GM18858 (cell line): ENCODE results near the gene GFI1B.
"Not testable (repeated sequence)": the region's sequence is repeated elsewhere in the genome, so short reads cannot be mapped to it uniquely, and the experiment has no call there.

Experiments used
- ATAC-seq: cut with Tn5 transposase; IDR thresholded peaks from one replicate; pipeline ENCODE4 v1.9.1; 2021; ENCODE audit not compliant: unreplicated experiment

The GFI1B gene

DNA sequence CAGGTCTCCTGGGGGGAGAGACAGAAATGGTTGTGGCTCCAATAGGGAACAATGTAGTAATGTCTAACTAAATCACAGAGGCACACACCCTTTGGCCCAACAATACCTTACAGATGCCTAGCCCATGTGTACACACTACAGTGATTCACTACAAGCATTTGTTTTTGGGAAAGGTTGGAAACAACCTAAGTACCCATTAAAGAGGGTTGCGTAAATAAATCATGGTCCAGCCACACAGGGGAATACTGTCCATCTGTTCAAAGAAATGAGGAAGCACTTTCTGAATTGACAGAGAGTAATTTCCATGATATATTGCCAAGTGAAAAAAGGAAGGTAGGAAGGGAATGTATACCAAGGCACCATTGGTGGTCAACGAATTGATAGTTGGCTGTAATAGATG is 30.3 kb downstream of the GFI1B start:
- no peak for ATAC-seq

DNA sequence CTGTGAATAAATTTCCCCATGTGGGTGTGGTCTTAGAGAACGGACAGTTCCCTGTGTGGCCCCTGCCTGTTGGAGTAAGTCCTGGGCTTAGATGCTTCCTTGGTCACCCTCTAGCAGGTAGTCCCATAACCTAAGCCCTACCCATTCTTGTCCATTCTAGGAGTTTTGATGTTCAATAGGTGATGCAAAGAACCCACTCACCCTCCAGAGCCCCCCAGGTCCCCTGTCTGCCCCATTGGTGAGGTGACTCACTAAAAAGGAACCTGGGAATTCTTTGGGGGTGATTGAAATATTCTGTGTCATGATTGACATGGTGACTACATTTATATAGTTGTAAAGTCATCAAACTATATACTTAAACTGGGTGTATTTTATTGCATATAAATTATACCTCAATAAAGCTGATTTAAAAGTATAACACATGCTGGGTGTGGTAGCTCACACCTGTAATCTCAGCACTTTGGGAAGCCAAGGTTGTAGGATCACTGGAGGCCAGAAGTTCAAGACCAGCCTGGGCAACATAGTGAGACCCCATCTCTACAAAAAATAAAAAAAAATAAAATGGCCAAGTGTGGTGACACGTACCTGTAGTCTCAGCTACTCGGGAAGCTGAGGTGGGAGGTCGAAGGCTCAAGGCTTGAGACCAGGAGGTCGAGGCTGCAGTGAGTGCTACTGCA is 31.6 kb downstream of the GFI1B start:
- no peak for ATAC-seq

DNA sequence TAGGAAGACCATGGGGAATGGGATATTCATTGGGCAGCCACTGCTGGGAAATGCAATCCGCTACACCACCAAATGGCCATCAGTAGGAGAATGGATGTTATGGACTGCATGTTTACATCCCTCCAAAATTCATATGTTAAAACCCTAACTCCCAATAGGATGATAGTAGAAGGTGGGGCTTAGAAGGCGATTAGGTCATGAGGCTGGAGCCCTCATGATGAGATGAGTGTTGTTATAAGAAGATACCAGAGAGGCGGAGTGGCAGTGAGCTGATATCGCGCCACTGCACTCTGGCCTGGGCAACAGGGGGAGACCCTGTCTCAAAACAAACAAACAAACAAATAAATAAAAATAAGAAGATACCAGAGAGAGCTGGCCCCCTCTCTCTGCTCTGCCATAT is 36.2 kb downstream of the GFI1B start:
- no peak for ATAC-seq

DNA sequence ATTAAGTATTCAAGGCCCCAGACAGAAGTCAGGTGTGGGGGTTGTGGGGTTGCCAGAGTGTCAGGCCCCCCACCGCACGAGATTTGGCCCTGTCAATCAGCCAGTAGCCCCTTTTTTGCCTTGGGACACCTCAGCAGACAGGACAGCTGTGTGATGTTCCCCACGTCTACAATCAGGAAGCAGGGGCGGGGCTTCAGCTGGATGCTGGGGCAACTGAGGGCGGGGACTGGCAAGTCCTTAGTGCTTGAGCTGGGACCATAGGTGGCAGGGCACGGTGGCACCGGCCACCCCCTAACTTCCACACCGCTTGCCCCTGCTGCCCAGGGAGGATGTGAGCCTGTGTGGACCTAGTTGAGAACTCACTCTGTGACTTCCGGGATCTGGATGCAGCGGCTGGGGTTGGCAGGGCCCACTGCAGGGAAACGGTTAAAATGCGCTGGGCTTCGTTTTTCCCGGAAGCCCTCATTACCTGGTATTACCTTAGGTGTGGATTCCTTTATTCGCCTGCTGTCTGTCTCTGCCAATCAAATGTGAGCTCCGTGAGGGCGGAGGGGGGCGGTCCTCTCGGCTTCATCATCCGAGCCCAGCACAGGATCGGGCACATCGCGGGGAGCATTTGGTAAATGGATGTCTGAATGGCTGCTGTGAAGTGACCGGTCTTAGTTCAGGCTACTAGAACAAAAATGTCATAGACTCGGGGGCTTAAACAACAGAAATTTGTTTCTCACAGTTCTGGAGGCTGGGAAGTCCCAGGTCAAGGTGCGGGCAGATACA is 44.8 kb downstream of the GFI1B start:
- no peak for ATAC-seq

DNA sequence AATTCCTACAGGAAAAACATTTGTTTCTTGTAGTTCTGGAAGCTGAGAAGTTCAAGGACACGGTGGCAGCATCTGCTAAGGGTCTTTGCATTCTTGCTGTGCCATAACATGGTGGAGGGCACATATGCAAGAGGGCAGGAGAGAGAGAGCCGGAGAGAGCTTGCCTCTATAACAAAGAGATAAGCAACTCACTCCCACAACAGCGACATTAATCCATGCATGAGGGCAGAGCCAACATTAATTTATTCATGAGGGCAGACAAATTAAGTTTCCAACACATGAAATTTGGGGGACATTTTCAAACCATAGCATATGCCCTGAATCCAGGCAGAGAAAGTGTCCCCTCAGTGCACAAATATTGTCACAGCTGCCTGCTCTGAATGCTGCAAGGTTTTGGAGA is 47.9 kb downstream of the GFI1B start:
- no peak for ATAC-seq

DNA sequence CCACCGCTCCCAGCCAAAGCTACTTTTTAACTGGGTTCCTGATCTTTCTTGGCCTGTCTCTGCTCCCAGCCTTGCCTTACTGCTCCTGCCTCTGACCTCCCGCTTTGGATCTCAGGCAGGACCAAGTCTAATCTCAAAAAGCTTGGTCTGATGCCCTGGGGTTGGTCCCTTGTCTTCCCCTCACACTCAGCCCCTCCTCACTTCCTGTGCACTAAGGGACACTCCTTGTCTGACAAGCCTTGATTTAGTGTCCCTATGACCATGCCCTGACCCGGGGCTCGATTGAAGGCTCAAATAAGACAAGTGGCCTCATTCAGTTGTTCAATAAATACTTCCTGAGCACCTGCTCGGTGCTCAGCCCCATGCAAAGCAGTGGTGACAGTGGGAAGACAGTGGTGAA is 48.6 kb downstream of the GFI1B start:
- ATAC-seq, result no peak

DNA sequence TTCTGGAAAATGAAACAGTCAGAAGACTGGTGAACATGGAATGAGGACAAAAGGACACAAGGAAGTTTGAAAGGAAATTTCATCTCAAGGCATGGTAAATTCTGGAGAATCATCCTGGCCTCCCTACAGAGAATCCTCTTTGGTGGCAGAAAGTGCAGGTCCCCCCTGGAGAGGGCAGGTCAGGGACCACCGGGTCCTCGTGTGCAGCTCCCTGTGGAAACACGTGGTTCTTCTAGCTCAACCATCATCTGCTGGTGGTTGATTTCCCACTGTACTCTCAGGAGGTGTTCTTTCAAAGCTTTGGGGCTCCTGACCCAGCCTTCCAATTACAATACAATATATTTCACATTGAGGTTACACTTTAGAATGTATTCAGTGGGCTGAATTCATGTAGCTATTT is 49.7 kb downstream of the GFI1B start:
- ATAC-seq, result no peak

DNA sequence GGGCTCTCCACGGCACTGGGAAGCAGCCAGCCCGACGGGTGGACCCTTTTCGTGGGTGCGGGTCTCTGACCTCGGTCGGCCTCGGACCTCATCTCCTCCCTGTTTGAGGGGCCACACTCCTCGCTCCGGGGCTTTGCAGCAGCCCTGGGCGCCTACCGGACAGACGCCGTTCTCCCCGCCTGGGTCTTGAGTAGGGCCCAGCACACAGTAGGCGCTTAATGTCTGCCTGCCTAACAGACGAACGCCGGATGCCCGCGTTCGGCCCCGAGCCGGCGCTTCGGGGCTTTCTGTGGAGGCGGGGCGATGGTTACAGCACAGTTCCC is 51.5 kb downstream of the GFI1B start:
- no peak for ATAC-seq

DNA sequence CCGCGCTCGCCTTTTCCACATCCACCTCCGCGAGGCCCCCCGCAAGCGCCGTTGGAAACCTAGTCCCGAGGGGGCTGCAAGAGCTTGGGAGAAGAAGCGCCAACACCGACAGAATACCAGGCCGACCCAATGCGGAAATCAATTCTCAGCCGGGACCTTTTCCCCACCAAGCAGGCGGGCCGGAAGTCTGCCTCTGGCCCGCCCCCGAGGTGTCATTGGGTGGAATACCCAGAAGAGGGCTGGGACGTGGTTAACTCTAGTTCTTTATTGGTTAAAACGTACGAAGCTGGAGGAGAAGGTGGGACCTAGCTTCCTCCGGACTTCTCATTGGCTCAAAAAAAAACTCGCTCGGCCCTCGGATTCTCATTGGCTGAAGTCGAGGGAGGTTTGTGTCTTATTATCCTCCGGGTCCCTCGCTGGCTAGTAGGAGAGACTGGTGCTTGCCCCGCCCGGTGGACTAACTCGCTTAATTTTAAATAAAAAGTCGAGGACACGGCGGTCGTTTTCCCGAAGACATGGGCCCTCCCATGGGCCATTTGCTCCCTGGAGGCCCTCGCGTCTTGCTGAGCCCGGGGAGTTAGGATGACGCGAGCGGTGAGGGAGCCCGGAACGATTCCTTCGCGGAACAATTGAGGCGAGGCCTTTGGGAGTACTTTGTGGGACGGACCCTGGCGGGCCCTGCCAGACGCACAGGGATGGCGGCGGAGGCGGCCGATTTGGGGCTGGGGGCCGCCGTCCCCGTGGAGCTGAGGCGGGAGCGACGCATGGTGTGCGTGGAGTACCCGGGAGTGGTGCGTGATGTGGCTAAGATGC is 52.0 kb downstream of the GFI1B start, which contains the start of gene GTF3C5:
TSS of gene GTF3C5 (plus strand) at position 681 of the 813 bp plus-strand sequence. CDS start at position 696, 15 bp downstream.
- ATAC-seq, result peak; percentile 92

DNA sequence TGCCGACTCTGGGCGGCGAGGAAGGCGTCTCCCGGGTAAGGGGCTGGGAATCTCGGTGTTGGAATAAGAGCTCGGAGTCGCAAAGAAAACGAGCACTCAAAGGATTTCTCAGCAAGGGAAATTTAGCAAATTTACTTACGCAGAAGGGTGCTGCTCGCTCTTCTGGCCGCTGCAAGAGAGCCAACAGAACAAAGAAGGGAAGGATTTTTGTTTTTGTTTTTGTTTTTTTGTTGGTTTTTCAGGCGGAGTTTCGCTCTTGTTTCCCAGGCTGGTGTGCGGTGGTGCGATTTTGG is 52.6 kb downstream of the GFI1B start:
- ATAC-seq, result no peak

DNA sequence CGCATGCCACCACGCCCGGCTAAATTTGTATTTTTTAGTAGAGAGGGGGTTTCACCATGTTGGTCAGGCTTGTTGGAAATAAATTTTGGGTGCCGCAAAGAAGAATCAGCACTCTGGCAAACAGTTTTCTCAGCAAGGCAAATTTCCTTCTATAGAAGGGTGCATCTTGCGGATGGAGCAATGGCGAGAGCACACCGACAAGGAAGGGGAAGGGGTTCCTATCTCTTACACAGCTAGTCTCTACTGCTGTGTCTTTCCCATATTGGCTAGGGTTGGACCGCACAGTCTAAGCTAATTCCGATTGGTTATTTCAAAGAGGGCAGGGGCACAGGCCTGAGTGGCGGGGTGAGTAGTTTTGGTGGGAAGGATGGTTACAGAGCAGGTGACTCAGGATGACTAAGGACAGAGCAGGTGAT is 53.0 kb downstream of the GFI1B start:
- ATAC-seq, result no peak

DNA sequence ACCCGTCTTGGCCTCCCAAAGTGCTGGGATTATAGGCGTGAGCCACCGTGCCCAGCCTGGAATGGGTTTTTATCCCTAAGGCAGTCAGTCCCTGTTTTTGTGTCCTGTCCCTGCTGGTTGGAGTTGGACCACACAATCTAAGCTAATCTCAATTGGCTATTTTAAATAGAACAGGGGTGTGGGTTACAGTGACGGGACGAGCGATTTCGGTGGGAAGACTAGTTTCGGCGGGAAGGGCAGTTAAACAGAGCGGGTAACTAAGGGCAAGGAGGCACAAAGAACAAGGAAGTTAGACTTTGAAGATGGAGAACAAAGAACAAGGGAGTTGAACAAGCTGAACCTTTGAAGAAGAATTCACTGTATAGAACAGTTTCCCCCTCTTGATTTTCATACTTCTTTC is 53.7 kb downstream of the GFI1B start:
- no peak for ATAC-seq

DNA sequence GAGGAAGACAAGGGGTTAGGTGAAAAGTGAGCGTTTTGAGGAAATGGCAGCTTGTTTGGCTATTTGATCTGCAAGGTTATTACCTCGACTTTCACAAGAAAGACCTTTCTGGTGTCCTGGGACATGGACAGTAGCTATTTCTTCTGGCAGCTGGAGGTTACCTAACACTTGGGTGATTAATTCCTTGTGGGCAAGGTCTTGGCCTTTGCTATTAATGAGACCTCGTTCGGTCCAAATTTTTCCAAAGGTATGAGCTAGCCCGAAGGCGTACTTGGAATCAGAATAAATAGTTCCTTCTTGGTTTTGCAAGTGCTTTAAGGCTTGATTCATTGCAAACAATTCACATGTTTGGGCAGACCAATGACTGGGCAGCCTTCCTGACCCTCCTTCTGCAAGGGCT is 57.2 kb downstream of the GFI1B start:
- ATAC-seq, result no peak

DNA sequence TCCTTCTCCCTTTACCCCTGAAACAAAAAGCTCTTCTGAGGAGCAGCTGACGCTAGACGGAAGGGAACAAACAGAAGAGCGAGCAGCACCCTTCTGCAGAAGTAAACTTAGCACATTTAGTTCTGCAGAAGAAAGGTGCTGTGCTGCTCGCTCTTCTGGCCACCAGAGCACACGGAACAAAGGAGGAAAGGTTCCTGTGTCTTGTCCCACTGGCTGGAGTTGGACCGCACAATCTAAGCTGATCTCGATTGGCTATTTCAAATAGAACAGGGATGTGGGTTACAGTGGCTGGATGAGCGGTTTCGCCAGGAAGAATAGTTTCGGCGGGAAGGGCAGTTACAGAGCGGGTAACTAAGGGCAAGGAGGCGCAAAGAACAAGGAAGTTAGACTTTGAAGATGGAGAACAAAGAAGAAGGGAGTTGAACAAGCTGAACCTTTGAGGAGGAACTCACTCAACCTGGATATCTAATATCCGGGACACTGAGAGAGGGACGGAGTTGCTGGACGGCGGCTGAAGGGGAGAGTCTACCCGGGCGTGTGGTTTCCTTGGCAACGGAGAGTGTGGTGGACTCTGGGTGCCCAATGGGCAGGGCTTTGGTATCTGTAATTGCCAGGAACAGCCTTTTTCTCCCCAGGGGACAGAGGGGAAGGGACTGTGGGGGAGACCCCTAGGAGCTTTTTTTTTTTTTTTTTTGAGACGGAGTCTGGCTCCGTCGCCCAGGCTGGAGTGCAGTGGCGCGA is 59.5 kb downstream of the GFI1B start:
- ATAC-seq, result no peak

DNA sequence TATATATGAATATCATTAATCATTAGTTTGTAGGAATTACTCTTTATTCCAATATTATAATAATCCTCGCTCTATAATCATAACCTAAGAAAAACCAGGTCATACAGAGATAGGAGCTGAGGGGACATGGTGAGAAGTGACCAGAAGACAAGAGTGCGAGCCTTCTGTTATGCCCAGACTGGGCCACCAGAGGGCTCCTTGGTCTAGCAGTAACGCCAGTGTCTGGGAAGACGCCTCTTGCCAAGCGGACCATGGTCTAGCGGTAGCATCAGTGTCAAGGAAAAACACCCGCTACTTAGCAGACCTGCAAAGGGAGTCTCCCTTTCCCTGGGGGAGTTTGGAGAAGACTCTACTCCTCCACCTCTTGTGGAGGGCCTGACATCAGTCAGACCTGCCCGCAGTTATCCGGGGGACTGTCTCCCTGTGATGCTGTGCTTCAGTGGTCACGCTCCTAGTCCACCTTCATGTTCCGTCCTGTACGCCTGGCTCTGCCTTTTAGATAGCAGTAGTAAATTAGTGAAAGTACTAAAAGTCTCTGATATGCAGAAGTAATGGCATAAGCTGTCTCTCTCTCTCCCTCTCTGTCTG is 62.5 kb downstream of the GFI1B start:
- not testable (repeated sequence) for ATAC-seq
